Activated B cell treated with CpG ODN at 0.5 μM for 24 hours (primary cell): ENCODE results near the gene GPR89A. TPM values are rescaled to one million over a fixed set of nuclear protein-coding genes. Genes with fewer than 3 reads are reported as not detected.

Experiments
- ATAC-seq: fragments of 200-7000 bp; cut with Tn5 transposase; one replicate; pipeline ENCODE4 v1.10.0; 2021; ENCODE audit warnings: low read depth, mild to moderate bottlenecking, moderate library complexity
- CTCF ChIA-PET: fragments of 350-600 bp; sonication (Branson Sonifier 250); formaldehyde crosslinking; loops from one replicate; lab custom pipeline; 2021; ENCODE audit warnings: antibody characterized with exemption; lab: Charles Lee
- POLR2A ChIA-PET: fragments of 350-600 bp; sonication (Branson Sonifier 250); formaldehyde crosslinking; loops from one replicate; lab custom pipeline; 2021; ENCODE audit warnings: antibody characterized with exemption; lab: Charles Lee
- DNase-seq: peaks from one replicate; pipeline ENCODE4 v3.0.0; 2022
- H3K27ac Mint-ChIP-seq: one replicate; pipeline ENCODE4 v1.8.0; 2020; ENCODE audit warnings: mixed read lengths
- H3K27me3 Mint-ChIP-seq: one replicate; pipeline ENCODE4 v1.8.0; 2021; ENCODE audit warnings: mixed read lengths
- H3K36me3 Mint-ChIP-seq: one replicate; pipeline ENCODE4 v1.8.0; 2021; ENCODE audit warnings: low read depth, mixed read lengths
- H3K4me1 Mint-ChIP-seq: one replicate; pipeline ENCODE4 v1.8.0; 2021; ENCODE audit warnings: mixed read lengths
- H3K4me3 Mint-ChIP-seq: one replicate; pipeline ENCODE4 v1.8.0; 2020; ENCODE audit warnings: mild to moderate bottlenecking, mixed read lengths
- H3K9me3 Mint-ChIP-seq: one replicate; pipeline ENCODE4 v1.8.0; 2020; ENCODE audit warnings: mixed read lengths
- CTCF ChIP-seq: fragments of 200-600 bp; IDR thresholded peaks from one replicate; pipeline ENCODE4 v1.8.0; 2022; ENCODE audit warnings: antibody characterized with exemption, mild to moderate bottlenecking
- intact Hi-C: fragments of 100-400 bp; cut with micrococcal nuclease; formaldehyde crosslinking; loops from one replicate; pipeline ENCODE4 v1.15.1; 2024
- total RNA-seq: library from RNA; stranded (reverse); gene quantifications from 2 replicates; pipeline ENCODE4 v1.2.3, GENCODE V29; 2022

Gene GPR89A
- total RNA-seq, 1 donor from 2014 or later = 32.1 TPM

GRCh38 chr1:145695821-145696629, 88.2 kb downstream of the GPR89A start:
- no peak for ATAC-seq
- Mint-ChIP-seq H3K27ac (no peak overlapping the region), H3K27me3 (no peaks in the 10 kb centered on the region), H3K4me1 (no peaks in the 10 kb centered on the region), H3K9me3 (no peaks in the 10 kb centered on the region), H3K36me3 (no peaks in the 10 kb centered on the region), H3K4me3 (no peak overlapping the region)
- no peak for TF ChIP-seq CTCF
- intact Hi-C loops = no loop called here
- ChIA-PET POLR2A (no interaction called here), CTCF (no interaction called here)
- DNase-seq = no peak

GRCh38 chr1:145696630-145696960, 88.8 kb downstream of the GPR89A start:
- Mint-ChIP-seq H3K27ac (no peak overlapping the region), H3K9me3 (no peaks in the 10 kb centered on the region), H3K4me1 (no peaks in the 10 kb centered on the region), H3K4me3 (no peak overlapping the region), H3K27me3 (no peaks in the 10 kb centered on the region), H3K36me3 (no peaks in the 10 kb centered on the region)
- no peak for ATAC-seq
- ChIA-PET CTCF (no interaction called here), POLR2A (no interaction called here)
- TF ChIP-seq CTCF = no peak
- intact Hi-C loops = no loop called here
- DNase-seq = no peak

- Mint-ChIP-seq H3K27me3 (no peaks in the 10 kb centered on the region), H3K4me1 (no peaks in the 10 kb centered on the region), H3K9me3 (no peaks in the 10 kb centered on the region), H3K4me3 (no peak overlapping the region), H3K27ac (no peak overlapping the region), H3K36me3 (no peaks in the 10 kb centered on the region)
- DNase-seq (no peak), ATAC-seq (no peak)
- TF ChIP-seq CTCF = no peak
- intact Hi-C loops = no loop called here
- POLR2A ChIA-PET = no interaction called here
- CTCF ChIA-PET = no interaction called here
These were observed 93.6 kb downstream of the GPR89A start for GRCh38 chr1:145701306-145701862.

- no peaks in the 10 kb centered on the region for H3K27me3 Mint-ChIP-seq
- no peaks in the 10 kb centered on the region for H3K36me3 Mint-ChIP-seq
- ChIA-PET CTCF (interaction anchor here (1.4 kb wide), 1 partner anchor 19 kb away, joined by 4 read pairs; no protein-coding TSS in a partner anchor), POLR2A (no interaction called here)
- no peak for DNase-seq
- intact Hi-C loops = no loop called here
- ATAC-seq = no peak
- H3K27ac Mint-ChIP-seq = no peak overlapping the region
- no peak for TF ChIP-seq CTCF
- H3K4me3 Mint-ChIP-seq = no peak overlapping the region
- no peaks in the 10 kb centered on the region for H3K4me1 Mint-ChIP-seq
- no peaks in the 10 kb centered on the region for H3K9me3 Mint-ChIP-seq
These were observed 94.3 kb downstream of the GPR89A start for GRCh38 chr1:145702052-145702451.

GRCh38 chr1:145702826-145703225, 95.0 kb downstream of the GPR89A start:
- H3K27me3 Mint-ChIP-seq = no peaks in the 10 kb centered on the region
- ATAC-seq (no peak), DNase-seq (no peak)
- POLR2A ChIA-PET = no interaction called here
- H3K27ac Mint-ChIP-seq = no peak overlapping the region
- H3K4me1 Mint-ChIP-seq = no peaks in the 10 kb centered on the region
- no peak for TF ChIP-seq CTCF
- intact Hi-C loops = no loop called here
- no peaks in the 10 kb centered on the region for H3K36me3 Mint-ChIP-seq
- CTCF ChIA-PET = interaction anchor here (1.4 kb wide), 1 partner anchor 18 kb away, joined by 4 read pairs; no protein-coding TSS in a partner anchor
- no peaks in the 10 kb centered on the region for H3K9me3 Mint-ChIP-seq
- no peak overlapping the region for H3K4me3 Mint-ChIP-seq
